Gastroesophageal sphincter (tissue), 3 donors: ENCODE results near the gene B4GALT2.

ENCODE experiments used
- POLR2A ChIP-seq, 2 donors: fragments of 450-650 bp; IDR thresholded peaks; one replicate each; pipeline ENCODE4 v1.6.1; 2017; ENCODE audit warnings: antibody characterized with exemption in 2 of 2, mild to moderate bottlenecking in 2 of 2, moderate library complexity in 1 of 2
- POLR2AphosphoS5 ChIP-seq: sonication (generic); formaldehyde crosslinking; IDR thresholded peaks from one replicate; pipeline ENCODE4 v1.6.1; 2017; ENCODE audit warnings: antibody characterized with exemption
- TF ChIP-seq, protein P1 (sequence below), 4 experiments: fragments of 200-600 bp in 2 of 4; fragments of 450-650 bp in 2 of 4; sonication (generic) in 1 of 4; IDR thresholded peaks; one replicate each; pipeline ENCODE4 v1.5.1; 2017 to 2019; ENCODE audit warnings: antibody characterized with exemption in 4 of 4, mild to moderate bottlenecking in 2 of 4, moderate library complexity in 2 of 4

DNA sequence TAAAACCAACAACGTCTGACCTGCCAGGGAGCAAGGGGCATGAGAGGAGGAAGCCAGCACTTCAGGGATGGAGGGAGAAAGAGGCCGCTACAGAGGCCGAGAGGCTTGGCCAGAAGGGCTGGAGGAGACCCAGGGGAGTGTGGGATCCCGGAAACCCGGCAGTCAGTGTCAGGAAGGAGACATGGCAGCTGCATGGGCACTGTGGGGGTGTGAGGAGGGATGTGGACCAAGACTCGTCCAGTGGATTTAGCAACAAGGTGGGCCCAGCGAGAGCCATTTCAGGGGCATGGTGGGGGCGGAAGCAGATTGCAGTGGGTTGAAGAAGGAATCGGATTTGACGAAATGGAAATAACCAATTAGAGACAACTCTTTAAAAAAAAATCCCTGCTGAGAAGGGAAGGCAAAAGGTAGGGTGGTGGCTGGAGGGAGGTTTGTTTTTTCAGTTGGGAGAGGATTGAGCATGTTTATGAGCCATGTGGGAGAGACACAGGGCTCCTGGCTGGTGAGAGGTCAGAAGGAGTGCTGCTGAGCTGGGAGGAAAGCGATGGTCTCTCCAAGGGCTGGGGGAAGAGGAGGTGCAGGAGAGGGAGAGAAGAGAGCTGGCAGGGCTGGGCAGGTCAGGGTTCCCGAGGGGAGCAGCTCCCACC is 4.4 kb downstream of the B4GALT2 start:
- TF ChIP-seq, protein P1, sequence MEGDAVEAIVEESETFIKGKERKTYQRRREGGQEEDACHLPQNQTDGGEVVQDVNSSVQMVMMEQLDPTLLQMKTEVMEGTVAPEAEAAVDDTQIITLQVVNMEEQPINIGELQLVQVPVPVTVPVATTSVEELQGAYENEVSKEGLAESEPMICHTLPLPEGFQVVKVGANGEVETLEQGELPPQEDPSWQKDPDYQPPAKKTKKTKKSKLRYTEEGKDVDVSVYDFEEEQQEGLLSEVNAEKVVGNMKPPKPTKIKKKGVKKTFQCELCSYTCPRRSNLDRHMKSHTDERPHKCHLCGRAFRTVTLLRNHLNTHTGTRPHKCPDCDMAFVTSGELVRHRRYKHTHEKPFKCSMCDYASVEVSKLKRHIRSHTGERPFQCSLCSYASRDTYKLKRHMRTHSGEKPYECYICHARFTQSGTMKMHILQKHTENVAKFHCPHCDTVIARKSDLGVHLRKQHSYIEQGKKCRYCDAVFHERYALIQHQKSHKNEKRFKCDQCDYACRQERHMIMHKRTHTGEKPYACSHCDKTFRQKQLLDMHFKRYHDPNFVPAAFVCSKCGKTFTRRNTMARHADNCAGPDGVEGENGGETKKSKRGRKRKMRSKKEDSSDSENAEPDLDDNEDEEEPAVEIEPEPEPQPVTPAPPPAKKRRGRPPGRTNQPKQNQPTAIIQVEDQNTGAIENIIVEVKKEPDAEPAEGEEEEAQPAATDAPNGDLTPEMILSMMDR (IDR thresholded peaks at IDR 0.05) = no peak
- no peak for TF ChIP-seq POLR2A (IDR thresholded peaks at IDR 0.05)
- no peak for TF ChIP-seq POLR2AphosphoS5
